ENCODE results near the gene XDH.

The XDH gene

GRCh38 chr2:31433541-31433940 is 19.0 kb upstream of the XDH start:
- H3K4me3 ChIP-seq (replicated peaks; ENCODE audit: insufficient read depth, low read length): no peak overlapping the region
- no peak overlapping the region for H3K27ac ChIP-seq (replicated peaks)
- TF ChIP-seq GABPA (IDR thresholded peaks at IDR 0.05; ENCODE audit: low read depth) (no peak), REST (IDR thresholded peaks at IDR 0.05; ENCODE audit: insufficient replicate concordance, low read depth) (no peak), SPI1 (IDR thresholded peaks at IDR 0.05; ENCODE audit: borderline replicate concordance, low read depth) (no peak), POLR2AphosphoS5 (IDR thresholded peaks at IDR 0.05; ENCODE audit: low read depth) (no peak), CTCF (IDR thresholded peaks at IDR 0.05; ENCODE audit: insufficient read depth, low read length) (no peak)
- DNase-seq (ENCODE audit: low read depth in 1 of 2, low spot score in 1 of 2): no peak
- H3K27me3 ChIP-seq (ENCODE audit: insufficient read depth, poor library complexity, severe bottlenecking): no peaks in the 10 kb centered on the region

- no peaks in the 10 kb centered on the region for H3K27me3 ChIP-seq (ENCODE audit: insufficient read depth, poor library complexity, severe bottlenecking)
- no peak for DNase-seq (ENCODE audit: low read depth in 1 of 2, low spot score in 1 of 2)
- no peak for TF ChIP-seq CTCF (IDR thresholded peaks at IDR 0.05; ENCODE audit: insufficient read depth, low read length)
- TF ChIP-seq GABPA (IDR thresholded peaks at IDR 0.05; ENCODE audit: low read depth): no peak
- no peak overlapping the region for H3K4me3 ChIP-seq (replicated peaks; ENCODE audit: insufficient read depth, low read length)
- no peak overlapping the region for H3K27ac ChIP-seq (replicated peaks)
These were observed 16.1 kb upstream of the XDH start for GRCh38 chr2:31430439-31431165.

- TF ChIP-seq POLR2AphosphoS5 (IDR thresholded peaks at IDR 0.05; ENCODE audit: low read depth) (no peak), SPI1 (IDR thresholded peaks at IDR 0.05; ENCODE audit: borderline replicate concordance, low read depth) (no peak), REST (IDR thresholded peaks at IDR 0.05; ENCODE audit: insufficient replicate concordance, low read depth) (no peak), CTCF (IDR thresholded peaks at IDR 0.05; ENCODE audit: insufficient read depth, low read length) (no peak), GABPA (IDR thresholded peaks at IDR 0.05; ENCODE audit: low read depth) (no peak)
- H3K27ac ChIP-seq (replicated peaks): no peak overlapping the region
- no peak overlapping the region for H3K4me3 ChIP-seq (replicated peaks; ENCODE audit: insufficient read depth, low read length)
- H3K27me3 ChIP-seq (ENCODE audit: insufficient read depth, poor library complexity, severe bottlenecking): no peaks in the 10 kb centered on the region
- DNase-seq (ENCODE audit: low read depth in 1 of 2, low spot score in 1 of 2): no peak
These were observed 15.4 kb upstream of the XDH start for GRCh38 chr2:31429759-31430438.

Measured in HL-60 (cell line).